Measurements from ENCODE around the gene PLRG1.

PLRG1 gene

DNA sequence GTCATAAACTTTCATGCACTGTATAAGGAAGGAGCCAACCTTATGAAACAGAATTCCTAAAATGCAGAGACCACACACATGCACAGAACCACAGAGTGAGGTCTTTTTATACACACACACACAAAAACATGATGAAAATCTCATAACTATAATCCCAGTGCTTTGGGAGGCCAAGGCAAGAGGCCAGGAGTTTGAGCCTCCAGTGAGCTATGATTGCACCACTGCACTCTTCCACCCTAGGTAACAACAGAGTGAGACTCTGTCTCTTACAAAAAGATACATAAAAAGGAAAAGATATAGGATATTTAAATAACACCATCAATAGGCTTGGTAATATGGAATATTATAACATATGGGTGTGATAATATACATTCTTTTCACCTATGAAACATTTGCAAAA lies 29.7 kb upstream of the PLRG1 start:
- DNase-seq = no peak
- in situ Hi-C loops (cut with HindIII; ENCODE audit: low pct_ligation_motif_present, low pct_unique_long_range_greater_than_20kb, low sequenced_read_pairs) = no loop called here

- in situ Hi-C loops (cut with HindIII; ENCODE audit: low pct_ligation_motif_present, low pct_unique_long_range_greater_than_20kb, low sequenced_read_pairs) = no loop called here
- DNase-seq = no peak
Observed at GRCh38 chr4:154578919-154579318, 28.7 kb upstream of the PLRG1 start.

- DNase-seq = no peak
- in situ Hi-C loops (cut with HindIII; ENCODE audit: low pct_ligation_motif_present, low pct_unique_long_range_greater_than_20kb, low sequenced_read_pairs) = no loop called here
Observed at GRCh38 chr4:154577324-154577723, 27.1 kb upstream of the PLRG1 start.

DNA sequence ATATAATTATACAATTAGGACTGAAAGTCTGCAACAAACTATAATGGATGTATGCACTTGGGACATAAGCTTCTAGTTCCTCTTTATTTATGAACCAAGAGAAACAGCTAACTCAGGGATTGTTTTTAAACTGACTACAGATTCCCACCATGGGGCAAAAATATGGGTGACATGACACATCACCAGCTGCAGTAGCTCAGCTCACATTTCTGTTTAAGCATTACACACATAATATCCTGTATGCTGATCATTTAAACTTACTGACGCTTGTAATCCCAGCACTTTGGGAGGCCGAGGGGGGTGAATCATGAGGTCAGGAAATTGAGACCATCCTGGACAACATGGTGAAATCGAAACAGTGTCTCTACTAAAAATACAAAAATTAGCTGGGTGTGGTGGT lies 24.1 kb upstream of the PLRG1 start:
- in situ Hi-C loops (cut with HindIII; ENCODE audit: low pct_ligation_motif_present, low pct_unique_long_range_greater_than_20kb, low sequenced_read_pairs) = no loop called here
- no peak for DNase-seq

DNA sequence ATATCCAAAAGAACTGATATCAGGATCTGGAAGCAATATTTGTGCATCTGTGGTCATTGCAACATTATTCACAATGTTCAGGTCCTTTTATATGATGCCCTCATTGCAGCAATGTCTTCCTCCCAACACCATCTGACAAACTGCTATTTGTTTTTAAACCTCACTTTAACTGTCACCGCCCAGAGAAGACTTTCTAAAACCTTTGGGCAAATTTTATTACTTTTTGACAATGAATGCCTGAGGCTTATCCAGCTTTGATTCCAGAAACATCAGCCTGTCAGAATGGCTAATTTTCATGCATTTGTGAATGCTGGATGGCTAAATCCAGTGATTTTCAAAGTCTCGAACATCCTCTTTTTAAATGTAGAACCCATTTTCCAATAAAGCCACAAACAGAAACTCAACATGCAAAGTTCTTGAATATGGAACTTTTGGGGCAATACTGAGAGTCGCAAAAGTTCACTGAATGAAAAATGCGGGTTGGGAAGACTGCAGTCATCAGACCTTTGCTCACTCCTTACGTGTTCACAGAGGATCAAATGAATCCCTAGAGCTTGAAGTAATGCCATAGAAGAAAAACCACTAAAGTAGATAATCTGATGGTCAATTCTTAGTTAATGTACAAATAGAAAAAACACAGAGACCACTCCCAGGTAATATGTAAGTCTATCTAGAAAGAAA lies 23.1 kb upstream of the PLRG1 start:
- in situ Hi-C loops (cut with HindIII; ENCODE audit: low pct_ligation_motif_present, low pct_unique_long_range_greater_than_20kb, low sequenced_read_pairs) = no loop called here

GRCh38 chr4:154569584-154569983 lies 19.4 kb upstream of the PLRG1 start:
- DNase-seq = no peak
- in situ Hi-C loops (cut with HindIII; ENCODE audit: low pct_ligation_motif_present, low pct_unique_long_range_greater_than_20kb, low sequenced_read_pairs) = no loop called here

More for the DNA sequence above, 23.1 kb upstream of the PLRG1 start:
- no peak for DNase-seq

DNA sequence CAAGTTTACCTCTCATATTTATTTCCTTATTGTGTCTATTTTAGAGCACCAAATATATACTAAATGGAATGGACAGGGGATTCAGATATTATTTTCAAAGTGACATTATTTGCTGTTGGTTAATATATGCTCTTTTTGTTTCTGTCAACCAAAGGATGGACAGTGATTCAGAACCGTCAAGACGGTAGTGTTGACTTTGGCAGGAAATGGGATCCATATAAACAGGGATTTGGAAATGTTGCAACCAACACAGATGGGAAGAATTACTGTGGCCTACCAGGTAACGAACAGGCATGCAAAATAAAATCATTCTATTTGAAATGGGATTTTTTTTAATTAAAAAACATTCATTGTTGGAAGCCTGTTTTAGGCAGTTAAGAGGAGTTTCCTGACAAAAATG lies 18.8 kb upstream of the PLRG1 start:
- no peak for DNase-seq
- in situ Hi-C loops (cut with HindIII; ENCODE audit: low pct_ligation_motif_present, low pct_unique_long_range_greater_than_20kb, low sequenced_read_pairs) = no loop called here

- in situ Hi-C loops (cut with HindIII; ENCODE audit: low pct_ligation_motif_present, low pct_unique_long_range_greater_than_20kb, low sequenced_read_pairs) = no loop called here
- no peak for DNase-seq
Observed at GRCh38 chr4:154566639-154567204, 16.5 kb upstream of the PLRG1 start.

DNA sequence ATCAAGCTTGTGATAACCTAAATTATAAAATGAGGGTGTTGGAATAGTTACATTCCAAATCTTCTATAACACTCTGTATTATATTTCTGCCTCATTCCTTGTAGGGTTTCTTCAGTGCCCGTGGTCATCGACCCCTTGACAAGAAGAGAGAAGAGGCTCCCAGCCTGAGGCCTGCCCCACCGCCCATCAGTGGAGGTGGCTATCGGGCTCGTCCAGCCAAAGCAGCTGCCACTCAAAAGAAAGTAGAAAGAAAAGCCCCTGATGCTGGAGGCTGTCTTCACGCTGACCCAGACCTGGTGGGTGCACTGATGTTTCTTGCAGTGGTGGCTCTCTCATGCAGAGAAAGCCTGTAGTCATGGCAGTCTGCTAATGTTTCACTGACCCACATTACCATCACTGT lies 15.5 kb upstream of the PLRG1 start:
- DNase-seq = no peak
- in situ Hi-C loops (cut with HindIII; ENCODE audit: low pct_ligation_motif_present, low pct_unique_long_range_greater_than_20kb, low sequenced_read_pairs) = no loop called here

GRCh38 chr4:154564311-154564710 lies 14.1 kb upstream of the PLRG1 start:
- no peak for DNase-seq
- in situ Hi-C loops (cut with HindIII; ENCODE audit: low pct_ligation_motif_present, low pct_unique_long_range_greater_than_20kb, low sequenced_read_pairs) = no loop called here

- in situ Hi-C loops (cut with HindIII; ENCODE audit: low pct_ligation_motif_present, low pct_unique_long_range_greater_than_20kb, low sequenced_read_pairs) = no loop called here
- no peak for DNase-seq
Observed at GRCh38 chr4:154562697-154563254, 12.6 kb upstream of the PLRG1 start, which contains the start of gene FGB. TSS of gene FGB (plus strand) at chr4:154563011. CDS start at chr4:154563019, 8 bp downstream.

DNA sequence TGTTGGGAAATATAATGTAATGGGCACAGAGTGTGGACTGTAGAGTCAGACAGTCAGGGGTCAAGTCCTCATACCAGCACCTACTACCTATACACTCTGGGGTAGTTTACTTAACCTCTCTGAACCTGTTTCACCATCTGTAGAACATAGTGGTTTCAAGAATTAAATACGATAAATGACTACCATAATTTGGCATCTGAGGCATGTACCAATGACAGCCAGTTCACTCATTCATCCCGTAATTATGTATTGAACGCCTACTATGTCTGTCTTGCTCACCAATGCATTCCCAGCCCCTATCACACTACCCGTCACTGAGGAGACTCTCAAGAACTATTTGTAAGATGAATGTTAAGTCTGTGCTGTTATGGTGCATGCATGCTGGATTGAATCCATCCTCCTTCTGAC lies 10.6 kb upstream of the PLRG1 start:
- in situ Hi-C loops (cut with HindIII; ENCODE audit: low pct_ligation_motif_present, low pct_unique_long_range_greater_than_20kb, low sequenced_read_pairs) = no loop called here
- DNase-seq = peak; percentile 28

- in situ Hi-C loops (cut with HindIII; ENCODE audit: low pct_ligation_motif_present, low pct_unique_long_range_greater_than_20kb, low sequenced_read_pairs) = no loop called here
Observed at GRCh38 chr4:154560419-154560801, 10.2 kb upstream of the PLRG1 start.

DNA sequence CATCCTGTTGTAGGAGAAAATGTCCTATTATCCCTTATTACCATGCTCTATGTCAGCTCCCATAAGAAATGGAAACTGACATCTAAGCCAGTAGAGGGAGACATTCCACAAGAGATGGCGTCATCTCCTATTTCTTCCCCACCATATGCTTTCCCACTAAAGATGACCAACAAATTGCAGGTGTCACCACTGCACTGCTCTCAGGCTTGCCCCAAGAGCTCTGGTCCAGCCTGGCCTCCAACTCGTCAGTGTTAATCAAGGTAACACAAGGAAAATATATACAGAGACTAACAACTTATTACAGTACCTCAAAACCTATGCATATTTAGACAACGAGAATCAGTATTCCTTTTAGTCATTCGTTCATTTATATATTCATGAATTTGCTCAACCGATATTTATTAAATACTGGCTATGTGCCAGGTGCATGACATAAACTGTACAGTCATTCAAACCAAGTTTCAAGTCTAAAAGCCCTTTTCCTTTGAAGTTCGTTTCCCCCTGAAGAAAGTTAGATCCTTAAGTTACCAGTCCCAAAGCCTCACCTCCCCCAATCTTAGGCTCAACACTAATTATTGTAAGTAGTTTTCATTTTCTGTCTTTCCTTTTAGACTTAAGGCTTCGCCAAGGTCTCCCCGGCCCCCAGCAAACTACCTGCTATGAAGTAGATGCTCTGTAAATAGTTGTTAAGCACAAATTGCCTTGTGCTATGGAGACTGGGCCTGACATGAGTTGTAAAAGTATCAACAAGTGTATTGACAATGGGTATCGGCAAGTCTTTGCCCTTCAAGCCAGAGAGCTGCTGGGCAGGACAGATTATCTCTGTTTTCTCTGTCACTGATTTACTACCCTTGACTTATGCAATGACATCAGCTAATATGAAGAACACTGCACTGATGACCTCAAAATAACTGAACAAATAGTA lies 9.6 kb upstream of the PLRG1 start:
- in situ Hi-C loops (cut with HindIII; ENCODE audit: low pct_ligation_motif_present, low pct_unique_long_range_greater_than_20kb, low sequenced_read_pairs) = no loop called here
- DNase-seq = peak; percentile 55

More at GRCh38 chr4:154560419-154560801, 10.2 kb upstream of the PLRG1 start:
- no peak for DNase-seq

DNA sequence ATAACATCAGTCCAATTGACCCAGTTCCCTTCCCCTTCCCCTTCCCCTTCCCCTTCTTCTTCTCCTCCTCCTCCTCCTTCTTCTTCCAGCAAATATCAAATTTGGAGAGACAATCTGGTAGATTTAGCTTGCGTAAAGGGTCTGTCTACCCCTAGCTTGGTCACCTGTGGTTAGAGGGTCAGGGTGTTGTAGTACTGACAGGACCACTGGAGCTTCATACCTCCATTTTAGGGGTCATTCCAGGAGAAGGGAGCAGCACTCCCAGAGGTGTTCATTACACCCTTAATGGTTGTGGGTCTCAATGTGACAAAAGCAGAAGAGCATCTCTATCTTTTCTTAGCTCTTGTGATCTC lies 8.9 kb upstream of the PLRG1 start:
- no peak for DNase-seq
- in situ Hi-C loops (cut with HindIII; ENCODE audit: low pct_ligation_motif_present, low pct_unique_long_range_greater_than_20kb, low sequenced_read_pairs) = no loop called here

DNA sequence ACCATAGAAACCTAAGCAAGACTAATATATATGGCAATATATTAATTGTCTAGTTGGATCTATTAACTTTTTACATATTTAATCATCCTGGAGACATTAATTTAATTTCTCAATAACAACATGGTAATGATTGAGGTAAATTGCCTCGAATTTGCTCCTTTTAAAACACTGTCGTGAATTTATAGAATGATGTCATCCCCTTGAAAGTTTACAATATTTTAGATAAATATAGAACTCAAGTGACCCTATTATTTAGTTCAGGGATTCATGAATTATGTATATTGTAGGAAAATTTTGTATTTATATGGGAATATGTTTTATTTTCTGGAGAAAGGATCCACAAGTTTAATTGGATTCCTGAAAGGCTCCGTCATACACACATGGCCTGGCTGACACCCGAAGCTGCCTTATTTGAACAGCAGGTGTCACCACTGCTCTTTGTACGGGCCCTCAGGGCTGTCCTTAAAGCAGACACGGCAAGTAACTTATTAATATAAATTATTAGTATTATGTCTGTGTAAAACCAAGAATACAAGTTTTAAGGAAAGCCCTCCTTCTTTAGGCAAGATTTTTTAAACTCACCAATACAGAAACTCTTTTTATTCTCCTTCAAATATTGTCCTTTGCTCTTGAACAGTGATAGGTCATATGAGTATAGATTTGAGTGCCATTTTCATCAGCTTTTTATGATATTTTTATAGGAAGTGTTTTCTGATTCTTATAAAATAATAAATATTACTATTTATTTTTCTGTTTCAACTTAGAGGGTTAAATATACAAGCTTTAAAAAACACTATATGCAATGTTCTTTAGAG lies 1.9 kb upstream of the PLRG1 start:
- in situ Hi-C loops (cut with HindIII; ENCODE audit: low pct_ligation_motif_present, low pct_unique_long_range_greater_than_20kb, low sequenced_read_pairs) = no loop called here
- peak; percentile 77 for DNase-seq

DNA sequence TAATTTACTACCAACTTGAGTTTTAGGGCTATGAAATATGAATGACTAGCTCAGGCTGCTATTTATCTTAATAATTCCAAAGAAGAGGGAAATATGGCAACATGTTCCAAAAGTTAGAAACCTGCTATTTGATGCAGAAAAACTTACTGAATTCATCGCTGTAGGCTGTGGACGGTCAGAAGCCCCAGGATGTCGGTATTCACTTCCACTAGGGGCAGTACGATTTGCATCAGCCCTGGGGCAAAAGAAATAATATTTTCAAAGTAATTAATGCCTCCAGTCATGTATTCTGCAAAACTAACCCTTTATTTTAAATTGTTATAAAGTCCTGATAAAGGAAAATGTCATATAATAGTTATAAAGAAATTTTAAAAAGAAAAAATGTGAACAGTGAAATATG lies 4.5 kb downstream of the PLRG1 start:
- peak; percentile 3 for DNase-seq
- in situ Hi-C loops (cut with HindIII; ENCODE audit: low pct_ligation_motif_present, low pct_unique_long_range_greater_than_20kb, low sequenced_read_pairs) = no loop called here

- DNase-seq = no peak
- in situ Hi-C loops (cut with HindIII; ENCODE audit: low pct_ligation_motif_present, low pct_unique_long_range_greater_than_20kb, low sequenced_read_pairs) = no loop called here
Observed at GRCh38 chr4:154542271-154542879, 7.8 kb downstream of the PLRG1 start.
